Measurements from ENCODE around the gene LMNTD2.
A peak's percentile ranks its signal among the peaks of the same experiment; 100 is the strongest.

Gene LMNTD2

GRCh38 chr11:550021-550745, 10.4 kb downstream of the LMNTD2 start:
- H3K27ac ChIP-seq (ENCODE audit: low read depth, low read length), result no peak overlapping the region
- no peak overlapping the region for H3K9ac ChIP-seq (ENCODE audit: low read length)
- H3K27me3 ChIP-seq (ENCODE audit: control insufficient read depth, insufficient read depth, low read length), result peaks cover 1% of the 10 kb centered on the region; the same call in 1 of the 2 replicates
- H3K36me3 ChIP-seq (ENCODE audit: control insufficient read depth, insufficient read depth, low read length), result no peaks in the 10 kb centered on the region
- H3K4me3 ChIP-seq (ENCODE audit: low read depth, low read length), result no peak overlapping the region
- H3K9me3 ChIP-seq (ENCODE audit: control insufficient read depth, insufficient read depth, low read depth, low read length), result no peaks in the 10 kb centered on the region
- no peaks in the 10 kb centered on the region; the same call in 1 of the 2 replicates for H3K4me1 ChIP-seq (ENCODE audit: control insufficient read depth, insufficient read depth, low read length)

GRCh38 chr11:548700-549603, 11.6 kb downstream of the LMNTD2 start:
- H3K36me3 ChIP-seq (ENCODE audit: control insufficient read depth, insufficient read depth, low read length), result no peaks in the 10 kb centered on the region
- no peaks in the 10 kb centered on the region for H3K9me3 ChIP-seq (ENCODE audit: control insufficient read depth, insufficient read depth, low read depth, low read length)
- peak overlapping the region; percentile 12 for H3K9ac ChIP-seq (ENCODE audit: low read length)
- no peak overlapping the region for H3K4me3 ChIP-seq (ENCODE audit: low read depth, low read length)
- H3K4me1 ChIP-seq (ENCODE audit: control insufficient read depth, insufficient read depth, low read length), result no peaks in the 10 kb centered on the region
- no peaks in the 10 kb centered on the region; the same call in 1 of the 2 replicates for H3K27me3 ChIP-seq (ENCODE audit: control insufficient read depth, insufficient read depth, low read length)
- H3K27ac ChIP-seq (ENCODE audit: low read depth, low read length), result no peak overlapping the region

- Histone ChIP-seq H3K36me3 (ENCODE audit: control insufficient read depth, insufficient read depth, low read length) (no peaks in the 10 kb centered on the region), H3K27me3 (ENCODE audit: control insufficient read depth, insufficient read depth, low read length) (no peaks in the 10 kb centered on the region), H3K4me3 (ENCODE audit: low read depth, low read length) (no peak overlapping the region), H3K4me1 (ENCODE audit: control insufficient read depth, insufficient read depth, low read length) (no peaks in the 10 kb centered on the region), H3K27ac (ENCODE audit: low read depth, low read length) (no peak overlapping the region), H3K9ac (ENCODE audit: low read length) (no peak overlapping the region), H3K9me3 (ENCODE audit: control insufficient read depth, insufficient read depth, low read depth, low read length) (no peaks in the 10 kb centered on the region)
Observed at GRCh38 chr11:545171-545570, 15.4 kb downstream of the LMNTD2 start.

- Histone ChIP-seq H3K9ac (ENCODE audit: low read length) (no peak overlapping the region), H3K27me3 (ENCODE audit: control insufficient read depth, insufficient read depth, low read length) (no peaks in the 10 kb centered on the region), H3K4me1 (ENCODE audit: control insufficient read depth, insufficient read depth, low read length) (no peaks in the 10 kb centered on the region), H3K4me3 (ENCODE audit: low read depth, low read length) (no peak overlapping the region), H3K27ac (ENCODE audit: low read depth, low read length) (no peak overlapping the region), H3K36me3 (ENCODE audit: control insufficient read depth, insufficient read depth, low read length) (no peaks in the 10 kb centered on the region), H3K9me3 (ENCODE audit: control insufficient read depth, insufficient read depth, low read depth, low read length) (no peaks in the 10 kb centered on the region)
Observed at GRCh38 chr11:544817-545166, 15.7 kb downstream of the LMNTD2 start.

- Histone ChIP-seq H3K9me3 (ENCODE audit: control insufficient read depth, insufficient read depth, low read depth, low read length) (no peaks in the 10 kb centered on the region), H3K9ac (ENCODE audit: low read length) (no peak overlapping the region), H3K4me3 (ENCODE audit: low read depth, low read length) (no peak overlapping the region), H3K36me3 (ENCODE audit: control insufficient read depth, insufficient read depth, low read length) (no peaks in the 10 kb centered on the region), H3K4me1 (ENCODE audit: control insufficient read depth, insufficient read depth, low read length) (peaks cover 6% of the 10 kb centered on the region), H3K27me3 (ENCODE audit: control insufficient read depth, insufficient read depth, low read length) (peaks cover 12% of the 10 kb centered on the region), H3K27ac (ENCODE audit: low read depth, low read length) (no peak overlapping the region)
Observed at GRCh38 chr11:541433-541885, 19.1 kb downstream of the LMNTD2 start.

GRCh38 chr11:540583-541432, 19.7 kb downstream of the LMNTD2 start:
- Histone ChIP-seq H3K4me3 (ENCODE audit: low read depth, low read length) (no peak overlapping the region), H3K36me3 (ENCODE audit: control insufficient read depth, insufficient read depth, low read length) (no peaks in the 10 kb centered on the region), H3K9me3 (ENCODE audit: control insufficient read depth, insufficient read depth, low read depth, low read length) (no peaks in the 10 kb centered on the region), H3K4me1 (ENCODE audit: control insufficient read depth, insufficient read depth, low read length) (peaks cover 6% of the 10 kb centered on the region), H3K27me3 (ENCODE audit: control insufficient read depth, insufficient read depth, low read length) (peaks cover 13% of the 10 kb centered on the region), H3K9ac (ENCODE audit: low read length) (no peak overlapping the region), H3K27ac (ENCODE audit: low read depth, low read length) (no peak overlapping the region)

DNA sequence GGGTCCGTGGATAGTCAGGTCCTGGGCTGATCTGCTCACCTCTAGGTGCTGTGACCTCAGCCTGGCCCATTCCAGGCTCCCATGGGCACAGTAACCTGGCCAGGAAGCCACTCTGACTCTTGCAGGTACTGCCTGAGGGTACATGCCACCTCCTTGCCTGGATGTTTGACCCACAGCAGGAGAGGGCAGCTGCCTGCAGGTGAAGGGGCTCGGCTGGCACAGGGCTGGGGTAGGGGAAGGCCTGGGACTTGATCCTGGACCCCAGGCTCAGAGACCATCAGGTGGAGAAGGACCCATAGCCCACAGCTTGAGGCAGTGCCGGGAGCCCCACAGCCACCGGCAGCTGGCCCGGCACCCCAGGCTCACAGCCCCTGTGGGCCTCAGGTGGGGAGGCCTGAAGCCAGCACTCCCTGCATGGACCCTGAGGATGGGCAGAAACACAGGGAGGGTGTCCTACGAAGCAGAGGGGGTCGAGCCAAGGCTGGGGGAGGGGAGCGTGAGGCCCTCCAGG, 20.5 kb downstream of the LMNTD2 start:
- Histone ChIP-seq H3K4me1 (ENCODE audit: control insufficient read depth, insufficient read depth, low read length) (peaks cover 6% of the 10 kb centered on the region), H3K4me3 (ENCODE audit: low read depth, low read length) (no peak overlapping the region), H3K27ac (ENCODE audit: low read depth, low read length) (no peak overlapping the region), H3K9me3 (ENCODE audit: control insufficient read depth, insufficient read depth, low read depth, low read length) (no peaks in the 10 kb centered on the region), H3K9ac (ENCODE audit: low read length) (no peak overlapping the region), H3K36me3 (ENCODE audit: control insufficient read depth, insufficient read depth, low read length) (no peaks in the 10 kb centered on the region), H3K27me3 (ENCODE audit: control insufficient read depth, insufficient read depth, low read length) (peaks cover 13% of the 10 kb centered on the region)

DNA sequence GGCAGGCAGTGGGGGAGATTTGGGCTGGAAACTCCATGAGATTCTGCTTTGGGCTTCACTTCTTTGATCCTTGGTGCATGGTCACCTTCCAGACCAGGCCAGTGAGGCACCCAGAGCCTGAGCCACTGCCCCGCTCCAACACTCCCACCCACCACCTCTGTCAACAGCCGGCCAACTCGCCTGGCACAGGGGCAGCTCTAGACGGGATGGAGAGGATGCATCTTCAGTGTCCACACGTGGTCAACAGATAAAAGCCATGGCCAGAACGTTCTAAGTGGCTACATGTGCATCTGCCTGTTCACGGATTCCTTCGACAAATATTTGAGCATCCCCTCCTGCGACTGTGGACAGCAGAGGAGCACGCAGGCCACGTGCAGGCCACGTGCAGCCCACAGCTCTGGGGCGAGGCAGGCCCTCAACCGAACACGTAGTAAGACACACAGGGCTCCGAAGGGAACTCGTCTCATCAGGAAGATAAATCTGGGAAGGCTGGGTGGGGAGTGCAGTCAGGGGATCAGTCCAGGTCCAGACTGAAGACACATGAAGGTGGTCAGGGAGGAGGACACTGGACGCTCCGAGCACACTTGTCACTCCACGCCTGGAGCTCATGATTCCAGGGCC, 22.0 kb downstream of the LMNTD2 start:
- no peaks in the 10 kb centered on the region for H3K9me3 ChIP-seq (ENCODE audit: control insufficient read depth, insufficient read depth, low read depth, low read length)
- no peak overlapping the region for H3K4me3 ChIP-seq (ENCODE audit: low read depth, low read length)
- no peak overlapping the region for H3K9ac ChIP-seq (ENCODE audit: low read length)
- H3K27me3 ChIP-seq (ENCODE audit: control insufficient read depth, insufficient read depth, low read length), result peaks cover 13% of the 10 kb centered on the region
- H3K36me3 ChIP-seq (ENCODE audit: control insufficient read depth, insufficient read depth, low read length), result peaks cover 5% of the 10 kb centered on the region
- H3K27ac ChIP-seq (ENCODE audit: low read depth, low read length), result no peak overlapping the region
- H3K4me1 ChIP-seq (ENCODE audit: control insufficient read depth, insufficient read depth, low read length), result peaks cover 9% of the 10 kb centered on the region

DNA sequence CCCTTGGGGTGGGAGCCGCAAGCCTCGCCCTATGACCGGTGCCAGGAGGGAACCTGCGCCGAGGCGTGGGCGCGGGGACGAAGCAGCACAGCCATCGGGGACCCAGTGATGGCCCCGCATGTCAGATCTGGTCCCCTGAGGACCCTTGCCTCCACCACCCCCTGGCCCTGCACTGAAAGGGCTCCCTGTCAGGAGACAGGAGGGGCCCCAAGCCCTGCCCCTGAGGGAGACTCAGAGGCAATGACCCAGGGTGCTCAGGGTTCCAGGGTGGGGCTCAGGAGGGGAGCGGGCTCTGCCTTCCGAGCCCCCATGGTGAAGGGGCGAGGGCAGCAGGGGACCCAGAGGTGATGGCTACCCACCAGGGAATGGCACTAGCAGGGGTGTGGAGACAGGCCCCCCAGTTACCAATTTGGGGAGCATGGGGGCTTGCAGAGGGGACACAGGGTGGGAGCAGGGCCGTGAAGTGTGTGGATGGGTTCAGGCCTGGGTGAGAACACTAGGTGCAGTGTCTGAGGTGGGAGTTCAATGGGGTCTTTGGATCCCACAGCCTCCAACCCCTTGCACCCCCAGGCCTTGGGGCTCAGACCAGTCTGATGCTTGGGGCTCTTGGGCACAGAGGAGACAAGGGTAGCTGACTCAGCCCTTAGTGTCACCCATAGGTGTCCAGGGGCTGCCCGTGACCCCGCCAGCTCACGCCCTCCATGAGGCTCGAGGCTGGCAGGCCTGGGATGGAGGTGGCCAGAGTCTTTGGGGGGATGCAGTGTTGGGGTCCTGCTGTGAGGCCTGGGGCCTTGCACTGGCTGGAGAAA, 22.7 kb downstream of the LMNTD2 start:
- Histone ChIP-seq H3K36me3 (ENCODE audit: control insufficient read depth, insufficient read depth, low read length) (peaks cover 12% of the 10 kb centered on the region), H3K9ac (ENCODE audit: low read length) (no peak overlapping the region), H3K27me3 (ENCODE audit: control insufficient read depth, insufficient read depth, low read length) (peaks cover 13% of the 10 kb centered on the region), H3K27ac (ENCODE audit: low read depth, low read length) (no peak overlapping the region), H3K9me3 (ENCODE audit: control insufficient read depth, insufficient read depth, low read depth, low read length) (no peaks in the 10 kb centered on the region), H3K4me1 (ENCODE audit: control insufficient read depth, insufficient read depth, low read length) (peaks cover 9% of the 10 kb centered on the region), H3K4me3 (ENCODE audit: low read depth, low read length) (peak overlapping the region; percentile 57)

Data from HUES6 (cell line).